K562 (cell line): Measurements from ENCODE around the gene BBS1. TPM values are rescaled to one million over a fixed set of nuclear protein-coding genes. Genes with fewer than 3 reads are reported as not detected.

Experiments
- CREM ChIP-seq: IDR thresholded peaks from 2 replicates; pipeline ENCODE4 v1.6.1; 2014; ENCODE audit warnings: antibody characterized with exemption, low read depth
- FOXP1 ChIP-seq: sonication (generic); formaldehyde crosslinking; IDR thresholded peaks from 2 replicates; pipeline ENCODE4 v1.8.0; 2022; ENCODE audit warnings: mild to moderate bottlenecking, missing genetic modification reagents
- GABPB1 ChIP-seq: sonication (generic); formaldehyde crosslinking; IDR thresholded peaks from 2 replicates; pipeline ENCODE4 v1.8.0; 2022; ENCODE audit warnings: mild to moderate bottlenecking, missing genetic modification reagents
- GATAD2A ChIP-seq: fragments of 450-650 bp; IDR thresholded peaks from 2 replicates; pipeline ENCODE4 v1.6.1; 2017
- MBD2 ChIP-seq: sonication (generic); IDR thresholded peaks from 2 replicates; pipeline ENCODE4 v1.6.1; 2016; ENCODE audit warnings: low read depth, borderline replicate concordance
- STAG1 ChIP-seq: sonication (generic); formaldehyde crosslinking; IDR thresholded peaks from 2 replicates; pipeline ENCODE4 v1.5.0; 2020; ENCODE audit warnings: missing genetic modification reagents, borderline replicate concordance
- ZNF408 ChIP-seq: fragments of 250-450 bp; sonication (Bioruptor Pico); IDR thresholded peaks from 2 replicates; pipeline ENCODE4 v1.4.0; 2020; ENCODE audit warnings: low read depth, mild to moderate bottlenecking, moderate library complexity
- ZNF444 ChIP-seq: fragments of 250-450 bp; sonication (Bioruptor Pico); IDR thresholded peaks from 2 replicates; pipeline ENCODE4 v1.4.0; 2020; ENCODE audit warnings: mild to moderate bottlenecking, moderate library complexity
- polyA plus RNA-seq, 8 experiments: library from polyadenylated mRNA; depleted of rRNA in 4 of 8; stranded (reverse) in 5 of 8; unstranded in 3 of 8; fragments of >200 nt; fragmentation: Nextera tagmentation in 2 of 8; fragmentation: Illumina TruSeq in 1 of 8; extraction: Ambion mirVana in 2 of 8; extraction: Trizol in 1 of 8; gene quantifications; 2 replicates each; pipeline versions ENCODE4 v1.2.1 to v1.2.3, GENCODE V29; 2011 to 2014; ENCODE audit warnings: inconsistent platforms in 1 of 8, missing spikeins in 1 of 8
- total RNA-seq, 7 experiments: library from RNA; depleted of rRNA in 6 of 7; stranded (reverse); fragments of >200 nt in 6 of 7; fragmentation: Illumina TruSeq in 2 of 7; extraction: Trizol in 2 of 7; gene quantifications; 2 replicates each; pipeline versions ENCODE4 v1.2.1 to v1.2.3, GENCODE V29; 2011 to 2021; ENCODE audit warnings: low replicate concordance in 1 of 7
- TF ChIP-seq, protein P1 (sequence below): fragments of 450-650 bp; IDR thresholded peaks from 2 replicates; pipeline ENCODE4 v1.6.1; 2016; ENCODE audit warnings: low read depth, mild to moderate bottlenecking, moderate library complexity
- TF ChIP-seq, protein P2 (sequence below): sonication (generic); formaldehyde crosslinking; IDR thresholded peaks from 2 replicates; pipeline ENCODE4 v1.8.0; 2022; ENCODE audit warnings: missing genetic modification reagents, mild to moderate bottlenecking, moderate library complexity, borderline replicate concordance
- TF ChIP-seq, protein P3 (sequence below): fragments of 450-650 bp; IDR thresholded peaks from 2 replicates; pipeline ENCODE4 v1.6.1; 2016; ENCODE audit warnings: mild to moderate bottlenecking, moderate library complexity

BBS1 gene
- total and polyA plus RNA-seq, 9 of the 15 experiments (the other 6 are each of a cell fraction or from before 2014, with no cell fraction given), result 9.0 to 19.8 (median 12.1) TPM

DNA sequence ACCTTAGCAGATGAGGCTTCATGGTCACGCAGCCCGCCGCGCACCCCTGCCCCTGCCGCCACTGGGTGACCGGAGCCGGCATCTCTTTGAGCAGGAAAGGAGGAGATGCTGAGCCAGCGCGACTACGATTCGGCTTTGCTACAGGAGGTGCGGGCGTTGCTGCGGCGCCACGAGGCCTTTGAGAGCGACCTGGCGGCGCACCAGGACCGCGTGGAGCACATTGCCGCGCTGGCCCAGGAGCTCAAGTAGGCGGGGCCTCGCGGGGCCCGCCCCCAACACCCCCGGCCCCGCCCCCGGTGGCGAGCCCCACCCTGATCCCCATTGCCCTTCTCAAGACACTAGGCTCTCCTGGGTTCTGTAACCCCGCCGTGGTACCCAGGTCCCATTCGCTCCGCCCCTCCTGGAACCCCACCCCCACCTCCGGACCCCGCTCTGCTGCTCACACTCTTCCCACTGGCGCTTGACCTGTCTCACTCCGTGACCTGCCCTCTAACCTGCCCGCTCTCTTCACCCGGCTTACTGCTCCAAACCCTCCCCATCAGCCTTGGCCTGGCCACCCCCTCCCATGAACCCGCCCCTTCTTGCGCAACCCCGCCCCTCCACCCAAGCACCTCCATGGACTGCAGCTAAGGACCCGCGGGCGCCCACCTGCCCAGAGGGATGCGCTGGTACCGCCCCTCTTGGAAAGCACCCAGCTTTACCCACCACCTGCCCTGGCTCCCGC, 48.9 kb downstream of the BBS1 start (continued):
- TF ChIP-seq ZNF408 (CRISPR knock-in tag), result no peak
- TF ChIP-seq GABPB1 (CRISPR knock-in tag), result 0 out of 2 replicates have a peak, but pooled peaks have one; percentile 48
- peak; percentile 92; the same call in 1 of the 2 replicates for TF ChIP-seq FOXP1 (CRISPR knock-in tag)
- 0 out of 2 replicates have a peak, but pooled peaks have one; percentile 25 for TF ChIP-seq STAG1 (CRISPR knock-in tag)
- peak; percentile 34; the same call in 1 of the 2 replicates for TF ChIP-seq MBD2
- TF ChIP-seq, protein P1, sequence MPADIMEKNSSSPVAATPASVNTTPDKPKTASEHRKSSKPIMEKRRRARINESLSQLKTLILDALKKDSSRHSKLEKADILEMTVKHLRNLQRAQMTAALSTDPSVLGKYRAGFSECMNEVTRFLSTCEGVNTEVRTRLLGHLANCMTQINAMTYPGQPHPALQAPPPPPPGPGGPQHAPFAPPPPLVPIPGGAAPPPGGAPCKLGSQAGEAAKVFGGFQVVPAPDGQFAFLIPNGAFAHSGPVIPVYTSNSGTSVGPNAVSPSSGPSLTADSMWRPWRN, result no peak
- peak; percentile 62 for TF ChIP-seq CREM
- no peak for TF ChIP-seq ZNF444 (CRISPR knock-in tag)
- TF ChIP-seq, protein P2, sequence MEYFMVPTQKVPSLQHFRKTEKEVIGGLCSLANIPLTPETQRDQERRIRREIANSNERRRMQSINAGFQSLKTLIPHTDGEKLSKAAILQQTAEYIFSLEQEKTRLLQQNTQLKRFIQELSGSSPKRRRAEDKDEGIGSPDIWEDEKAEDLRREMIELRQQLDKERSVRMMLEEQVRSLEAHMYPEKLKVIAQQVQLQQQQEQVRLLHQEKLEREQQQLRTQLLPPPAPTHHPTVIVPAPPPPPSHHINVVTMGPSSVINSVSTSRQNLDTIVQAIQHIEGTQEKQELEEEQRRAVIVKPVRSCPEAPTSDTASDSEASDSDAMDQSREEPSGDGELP (CRISPR knock-in tag), result peak; percentile 74; the same call in 1 of the 2 replicates
- TF ChIP-seq, protein P3, sequence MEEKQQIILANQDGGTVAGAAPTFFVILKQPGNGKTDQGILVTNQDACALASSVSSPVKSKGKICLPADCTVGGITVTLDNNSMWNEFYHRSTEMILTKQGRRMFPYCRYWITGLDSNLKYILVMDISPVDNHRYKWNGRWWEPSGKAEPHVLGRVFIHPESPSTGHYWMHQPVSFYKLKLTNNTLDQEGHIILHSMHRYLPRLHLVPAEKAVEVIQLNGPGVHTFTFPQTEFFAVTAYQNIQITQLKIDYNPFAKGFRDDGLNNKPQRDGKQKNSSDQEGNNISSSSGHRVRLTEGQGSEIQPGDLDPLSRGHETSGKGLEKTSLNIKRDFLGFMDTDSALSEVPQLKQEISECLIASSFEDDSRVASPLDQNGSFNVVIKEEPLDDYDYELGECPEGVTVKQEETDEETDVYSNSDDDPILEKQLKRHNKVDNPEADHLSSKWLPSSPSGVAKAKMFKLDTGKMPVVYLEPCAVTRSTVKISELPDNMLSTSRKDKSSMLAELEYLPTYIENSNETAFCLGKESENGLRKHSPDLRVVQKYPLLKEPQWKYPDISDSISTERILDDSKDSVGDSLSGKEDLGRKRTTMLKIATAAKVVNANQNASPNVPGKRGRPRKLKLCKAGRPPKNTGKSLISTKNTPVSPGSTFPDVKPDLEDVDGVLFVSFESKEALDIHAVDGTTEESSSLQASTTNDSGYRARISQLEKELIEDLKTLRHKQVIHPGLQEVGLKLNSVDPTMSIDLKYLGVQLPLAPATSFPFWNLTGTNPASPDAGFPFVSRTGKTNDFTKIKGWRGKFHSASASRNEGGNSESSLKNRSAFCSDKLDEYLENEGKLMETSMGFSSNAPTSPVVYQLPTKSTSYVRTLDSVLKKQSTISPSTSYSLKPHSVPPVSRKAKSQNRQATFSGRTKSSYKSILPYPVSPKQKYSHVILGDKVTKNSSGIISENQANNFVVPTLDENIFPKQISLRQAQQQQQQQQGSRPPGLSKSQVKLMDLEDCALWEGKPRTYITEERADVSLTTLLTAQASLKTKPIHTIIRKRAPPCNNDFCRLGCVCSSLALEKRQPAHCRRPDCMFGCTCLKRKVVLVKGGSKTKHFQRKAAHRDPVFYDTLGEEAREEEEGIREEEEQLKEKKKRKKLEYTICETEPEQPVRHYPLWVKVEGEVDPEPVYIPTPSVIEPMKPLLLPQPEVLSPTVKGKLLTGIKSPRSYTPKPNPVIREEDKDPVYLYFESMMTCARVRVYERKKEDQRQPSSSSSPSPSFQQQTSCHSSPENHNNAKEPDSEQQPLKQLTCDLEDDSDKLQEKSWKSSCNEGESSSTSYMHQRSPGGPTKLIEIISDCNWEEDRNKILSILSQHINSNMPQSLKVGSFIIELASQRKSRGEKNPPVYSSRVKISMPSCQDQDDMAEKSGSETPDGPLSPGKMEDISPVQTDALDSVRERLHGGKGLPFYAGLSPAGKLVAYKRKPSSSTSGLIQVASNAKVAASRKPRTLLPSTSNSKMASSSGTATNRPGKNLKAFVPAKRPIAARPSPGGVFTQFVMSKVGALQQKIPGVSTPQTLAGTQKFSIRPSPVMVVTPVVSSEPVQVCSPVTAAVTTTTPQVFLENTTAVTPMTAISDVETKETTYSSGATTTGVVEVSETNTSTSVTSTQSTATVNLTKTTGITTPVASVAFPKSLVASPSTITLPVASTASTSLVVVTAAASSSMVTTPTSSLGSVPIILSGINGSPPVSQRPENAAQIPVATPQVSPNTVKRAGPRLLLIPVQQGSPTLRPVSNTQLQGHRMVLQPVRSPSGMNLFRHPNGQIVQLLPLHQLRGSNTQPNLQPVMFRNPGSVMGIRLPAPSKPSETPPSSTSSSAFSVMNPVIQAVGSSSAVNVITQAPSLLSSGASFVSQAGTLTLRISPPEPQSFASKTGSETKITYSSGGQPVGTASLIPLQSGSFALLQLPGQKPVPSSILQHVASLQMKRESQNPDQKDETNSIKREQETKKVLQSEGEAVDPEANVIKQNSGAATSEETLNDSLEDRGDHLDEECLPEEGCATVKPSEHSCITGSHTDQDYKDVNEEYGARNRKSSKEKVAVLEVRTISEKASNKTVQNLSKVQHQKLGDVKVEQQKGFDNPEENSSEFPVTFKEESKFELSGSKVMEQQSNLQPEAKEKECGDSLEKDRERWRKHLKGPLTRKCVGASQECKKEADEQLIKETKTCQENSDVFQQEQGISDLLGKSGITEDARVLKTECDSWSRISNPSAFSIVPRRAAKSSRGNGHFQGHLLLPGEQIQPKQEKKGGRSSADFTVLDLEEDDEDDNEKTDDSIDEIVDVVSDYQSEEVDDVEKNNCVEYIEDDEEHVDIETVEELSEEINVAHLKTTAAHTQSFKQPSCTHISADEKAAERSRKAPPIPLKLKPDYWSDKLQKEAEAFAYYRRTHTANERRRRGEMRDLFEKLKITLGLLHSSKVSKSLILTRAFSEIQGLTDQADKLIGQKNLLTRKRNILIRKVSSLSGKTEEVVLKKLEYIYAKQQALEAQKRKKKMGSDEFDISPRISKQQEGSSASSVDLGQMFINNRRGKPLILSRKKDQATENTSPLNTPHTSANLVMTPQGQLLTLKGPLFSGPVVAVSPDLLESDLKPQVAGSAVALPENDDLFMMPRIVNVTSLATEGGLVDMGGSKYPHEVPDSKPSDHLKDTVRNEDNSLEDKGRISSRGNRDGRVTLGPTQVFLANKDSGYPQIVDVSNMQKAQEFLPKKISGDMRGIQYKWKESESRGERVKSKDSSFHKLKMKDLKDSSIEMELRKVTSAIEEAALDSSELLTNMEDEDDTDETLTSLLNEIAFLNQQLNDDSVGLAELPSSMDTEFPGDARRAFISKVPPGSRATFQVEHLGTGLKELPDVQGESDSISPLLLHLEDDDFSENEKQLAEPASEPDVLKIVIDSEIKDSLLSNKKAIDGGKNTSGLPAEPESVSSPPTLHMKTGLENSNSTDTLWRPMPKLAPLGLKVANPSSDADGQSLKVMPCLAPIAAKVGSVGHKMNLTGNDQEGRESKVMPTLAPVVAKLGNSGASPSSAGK, result peak; percentile 99
- TF ChIP-seq GATAD2A, result no peak
